Suprapubic skin (tissue), 4 donors: Measurements from ENCODE around the gene ZNF444. TPM values are rescaled to one million over a fixed set of nuclear protein-coding genes. Genes with fewer than 3 reads are reported as not detected.

ENCODE experiments used
- DNase-seq, 2 donors: peaks; one replicate each; pipeline ENCODE4 v3.0.0-alpha.2; 2019; ENCODE audit warnings: low spot score in 2 of 2
- H3K27ac ChIP-seq: fragments of 200-600 bp; sonication (generic); one replicate; pipeline ENCODE4 v1.5.1; 2019
- H3K27me3 ChIP-seq: fragments of 200-600 bp; sonication (generic); one replicate; pipeline ENCODE4 v1.5.1; 2019
- H3K36me3 ChIP-seq: fragments of 200-600 bp; sonication (generic); one replicate; pipeline ENCODE4 v1.5.1; 2019
- H3K4me1 ChIP-seq: fragments of 200-600 bp; sonication (generic); one replicate; pipeline ENCODE4 v1.5.1; 2019
- H3K4me3 ChIP-seq: fragments of 200-600 bp; sonication (generic); one replicate; pipeline ENCODE4 v1.5.1; 2019; ENCODE audit warnings: mild to moderate bottlenecking
- H3K9me3 ChIP-seq: fragments of 200-600 bp; sonication (generic); one replicate; pipeline ENCODE4 v1.5.1; 2019
- EP300 ChIP-seq: sonication (generic); formaldehyde crosslinking; IDR thresholded peaks from one replicate; pipeline ENCODE4 v1.6.1; 2017; ENCODE audit warnings: antibody characterized with exemption
- POLR2A ChIP-seq, 2 donors: fragments of 450-650 bp; IDR thresholded peaks; one replicate each; pipeline ENCODE4 v1.6.1; 2017; ENCODE audit warnings: antibody characterized with exemption in 2 of 2, mild to moderate bottlenecking in 2 of 2, moderate library complexity in 2 of 2
- POLR2AphosphoS5 ChIP-seq, 3 donors: sonication (generic); formaldehyde crosslinking; IDR thresholded peaks; one replicate each; pipeline ENCODE4 v1.6.1; 2017; ENCODE audit warnings: antibody characterized with exemption in 3 of 3
- WGBS: methylation state at CpG from one replicate; pipeline ENCODE4 v1.1.5; 2018; 5-methylcytosine and 5-hydroxymethylcytosine counted together
- total RNA-seq, 4 donors: library from RNA; depleted of rRNA; stranded (reverse); fragments of >200 nt; gene quantifications; one replicate each; pipeline ENCODE4 v1.1.0, GENCODE V29; 2016
- TF ChIP-seq, protein P1 (sequence below), 2 donors: fragments of 200-600 bp in 1 of 2; fragments of 450-650 bp in 1 of 2; sonication (generic) in 1 of 2; IDR thresholded peaks; one replicate each; pipeline ENCODE4 v1.5.1; 2016 to 2019; ENCODE audit warnings: antibody characterized with exemption in 2 of 2, mild to moderate bottlenecking in 1 of 2, moderate library complexity in 1 of 2

The ZNF444 gene
- total RNA-seq, 4 donors from 2014 or later = 12.9 to 34.8 (median 21.2) TPM

DNA sequence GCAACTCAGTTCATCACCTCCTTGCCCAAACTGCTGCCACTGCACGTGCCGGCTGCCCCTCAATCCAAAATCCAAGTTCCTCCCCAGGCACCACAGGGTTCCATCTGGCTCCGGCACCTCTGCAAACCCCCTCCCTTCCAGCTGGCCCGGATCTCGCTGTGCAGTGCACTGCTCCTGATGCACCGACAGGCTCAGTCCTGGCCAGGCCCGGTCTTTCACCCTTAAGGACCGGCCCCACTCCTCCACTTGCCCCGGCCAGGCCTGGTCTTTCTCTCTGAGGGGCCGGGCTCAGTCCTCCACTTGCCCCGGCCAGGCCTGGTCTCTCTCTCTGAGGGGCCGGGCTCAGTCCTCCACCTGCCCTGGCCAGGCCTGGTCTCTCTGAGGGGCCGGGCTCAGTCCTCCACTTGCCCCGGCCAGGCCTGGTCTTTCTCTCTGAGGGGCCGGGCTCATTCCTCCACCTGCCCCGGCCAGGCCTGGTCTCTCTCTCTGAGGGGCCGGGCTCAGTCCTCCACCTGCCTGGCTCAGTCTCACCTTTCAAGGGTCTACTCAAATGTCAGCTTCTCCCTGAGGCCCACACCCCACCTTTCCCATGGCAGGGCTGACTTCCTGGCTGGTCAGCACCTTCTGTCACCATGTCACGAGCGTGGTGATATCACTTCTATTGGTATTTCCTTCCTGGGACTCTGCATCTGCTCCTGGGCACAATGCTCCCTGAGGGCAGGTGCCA, 26.9 kb upstream of the ZNF444 start:
- Histone ChIP-seq H3K9me3 (no peaks in the 10 kb centered on the region), H3K4me3 (no peak overlapping the region), H3K36me3 (no peaks in the 10 kb centered on the region), H3K27me3 (no peaks in the 10 kb centered on the region), H3K27ac (no peak overlapping the region), H3K4me1 (peaks cover 89% of the 10 kb centered on the region)
- 76% methylated on average over 19 of the region's 19 CpGs for WGBS
- TF ChIP-seq POLR2AphosphoS5 (IDR thresholded peaks at IDR 0.05) (no peak), EP300 (no peak), POLR2A (IDR thresholded peaks at IDR 0.05) (no peak)
- TF ChIP-seq, protein P1, sequence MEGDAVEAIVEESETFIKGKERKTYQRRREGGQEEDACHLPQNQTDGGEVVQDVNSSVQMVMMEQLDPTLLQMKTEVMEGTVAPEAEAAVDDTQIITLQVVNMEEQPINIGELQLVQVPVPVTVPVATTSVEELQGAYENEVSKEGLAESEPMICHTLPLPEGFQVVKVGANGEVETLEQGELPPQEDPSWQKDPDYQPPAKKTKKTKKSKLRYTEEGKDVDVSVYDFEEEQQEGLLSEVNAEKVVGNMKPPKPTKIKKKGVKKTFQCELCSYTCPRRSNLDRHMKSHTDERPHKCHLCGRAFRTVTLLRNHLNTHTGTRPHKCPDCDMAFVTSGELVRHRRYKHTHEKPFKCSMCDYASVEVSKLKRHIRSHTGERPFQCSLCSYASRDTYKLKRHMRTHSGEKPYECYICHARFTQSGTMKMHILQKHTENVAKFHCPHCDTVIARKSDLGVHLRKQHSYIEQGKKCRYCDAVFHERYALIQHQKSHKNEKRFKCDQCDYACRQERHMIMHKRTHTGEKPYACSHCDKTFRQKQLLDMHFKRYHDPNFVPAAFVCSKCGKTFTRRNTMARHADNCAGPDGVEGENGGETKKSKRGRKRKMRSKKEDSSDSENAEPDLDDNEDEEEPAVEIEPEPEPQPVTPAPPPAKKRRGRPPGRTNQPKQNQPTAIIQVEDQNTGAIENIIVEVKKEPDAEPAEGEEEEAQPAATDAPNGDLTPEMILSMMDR (IDR thresholded peaks at IDR 0.05) = no peak
- DNase-seq = no peak

DNA sequence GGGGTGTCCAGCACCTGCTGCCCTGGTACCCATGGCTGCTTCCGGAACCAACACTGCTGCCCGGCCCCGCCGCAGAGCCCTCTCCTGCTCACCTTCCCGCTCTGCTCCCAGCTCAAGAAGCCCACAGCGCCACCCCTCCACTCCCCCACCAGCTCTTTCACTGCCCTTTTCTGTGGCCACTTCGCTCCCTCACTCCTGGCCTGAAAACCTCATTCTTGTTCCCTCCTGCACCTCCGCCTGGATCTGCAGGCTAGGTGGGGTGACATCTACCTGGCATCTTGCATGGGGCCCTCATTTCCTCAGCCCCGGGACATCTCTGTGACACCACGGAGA, 26.3 kb upstream of the ZNF444 start:
- Histone ChIP-seq H3K27ac (no peak overlapping the region), H3K9me3 (no peaks in the 10 kb centered on the region), H3K4me3 (no peak overlapping the region), H3K27me3 (no peaks in the 10 kb centered on the region), H3K4me1 (peaks cover 90% of the 10 kb centered on the region), H3K36me3 (no peaks in the 10 kb centered on the region)
- no peak for DNase-seq
- 86% methylated on average over 10 of the region's 10 CpGs for WGBS
- TF ChIP-seq, protein P1 (IDR thresholded peaks at IDR 0.05) = no peak
- TF ChIP-seq POLR2A (IDR thresholded peaks at IDR 0.05) (no peak), EP300 (no peak), POLR2AphosphoS5 (IDR thresholded peaks at IDR 0.05) (no peak)

DNA sequence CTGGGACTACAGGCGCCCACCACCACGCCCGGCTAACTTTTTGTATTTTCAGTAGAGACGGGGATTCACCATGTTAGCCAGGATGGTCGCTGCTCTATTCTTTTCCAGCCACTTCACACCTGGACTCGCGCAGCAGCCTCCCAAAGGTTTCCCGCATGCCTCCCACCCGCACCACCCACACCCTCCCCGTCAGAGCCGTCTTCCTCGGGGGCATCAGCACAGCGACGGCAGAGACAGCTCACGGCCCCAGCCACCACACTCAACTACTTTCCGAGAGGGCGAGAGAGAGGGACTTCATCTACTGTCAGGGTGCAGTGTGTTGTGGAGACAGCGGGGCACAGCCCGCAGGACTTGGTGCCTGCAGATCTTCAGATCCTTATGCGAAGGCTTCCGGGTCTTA, 25.6 kb upstream of the ZNF444 start:
- Histone ChIP-seq H3K27me3 (no peaks in the 10 kb centered on the region), H3K4me3 (no peak overlapping the region), H3K27ac (no peak overlapping the region), H3K4me1 (peaks cover 91% of the 10 kb centered on the region), H3K36me3 (no peaks in the 10 kb centered on the region), H3K9me3 (no peaks in the 10 kb centered on the region)
- WGBS = 92% methylated on average over 19 of the region's 21 CpGs
- no peak for DNase-seq
- TF ChIP-seq POLR2A (IDR thresholded peaks at IDR 0.05) (no peak), POLR2AphosphoS5 (IDR thresholded peaks at IDR 0.05) (no peak), EP300 (no peak)
- TF ChIP-seq, protein P1 (IDR thresholded peaks at IDR 0.05) = no peak

DNA sequence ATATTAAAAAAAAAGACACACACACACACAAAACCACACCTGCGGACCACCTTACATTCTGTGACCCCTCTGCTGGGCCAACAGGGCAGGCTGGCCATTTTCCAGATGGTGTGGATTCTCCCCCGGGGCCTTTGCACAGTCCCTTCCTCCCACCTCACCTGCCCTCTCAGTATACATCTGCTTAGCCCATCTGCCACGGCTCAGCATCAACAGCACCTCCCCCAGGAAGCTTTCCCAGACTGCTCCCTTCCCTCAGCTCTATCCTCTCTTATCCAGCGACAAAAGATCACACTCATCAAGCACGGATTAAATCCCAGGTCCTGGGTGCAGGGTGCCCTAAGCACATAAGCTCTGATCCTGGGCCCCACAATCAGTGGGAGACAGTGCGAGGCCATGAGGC, 24.5 kb upstream of the ZNF444 start:
- TF ChIP-seq EP300 = no peak
- TF ChIP-seq, protein P1 (IDR thresholded peaks at IDR 0.05) = no peak
- TF ChIP-seq POLR2A (IDR thresholded peaks at IDR 0.05) = no peak
- no peak for TF ChIP-seq POLR2AphosphoS5 (IDR thresholded peaks at IDR 0.05)
- 93% methylated on average over 6 of the region's 6 CpGs for WGBS
- H3K4me1 ChIP-seq = peaks cover 81% of the 10 kb centered on the region

DNA sequence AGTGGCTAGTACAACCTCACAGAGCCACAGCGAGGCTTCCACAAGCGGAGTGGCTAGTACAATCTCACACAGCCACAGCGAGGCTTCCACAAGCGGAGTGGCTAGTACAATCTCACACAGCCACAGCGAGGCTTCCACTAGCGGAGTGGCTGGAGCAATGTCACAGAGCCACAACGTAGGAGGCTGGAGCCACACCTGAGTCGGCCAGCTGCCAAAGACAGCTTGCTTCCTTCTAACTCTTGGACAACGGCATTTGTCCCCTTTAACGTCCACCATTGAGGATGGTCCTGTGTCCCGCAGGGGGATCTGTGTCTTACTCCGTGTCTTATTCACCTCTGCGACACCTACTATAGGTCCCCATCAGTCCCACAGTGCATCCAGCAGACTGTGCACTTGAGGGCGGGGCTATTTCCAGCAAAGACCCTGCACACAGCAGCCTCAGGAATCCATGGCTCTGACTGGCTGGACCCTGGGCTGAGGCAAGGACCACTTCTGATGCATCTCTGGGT, 23.7 kb upstream of the ZNF444 start:
- TF ChIP-seq EP300 = no peak
- TF ChIP-seq POLR2AphosphoS5 (IDR thresholded peaks at IDR 0.05) = no peak
- TF ChIP-seq, protein P1 (IDR thresholded peaks at IDR 0.05) = no peak
- TF ChIP-seq POLR2A (IDR thresholded peaks at IDR 0.05) = no peak
- no peak for DNase-seq
- H3K27ac ChIP-seq = no peak overlapping the region

More for the DNA sequence above, 24.5 kb upstream of the ZNF444 start:
- Histone ChIP-seq H3K9me3 (no peaks in the 10 kb centered on the region), H3K4me3 (no peak overlapping the region), H3K27ac (no peak overlapping the region), H3K27me3 (no peaks in the 10 kb centered on the region), H3K36me3 (no peaks in the 10 kb centered on the region)
- DNase-seq = no peak

More for the DNA sequence above, 23.7 kb upstream of the ZNF444 start:
- Histone ChIP-seq H3K4me3 (no peak overlapping the region), H3K27me3 (no peaks in the 10 kb centered on the region), H3K9me3 (no peaks in the 10 kb centered on the region), H3K36me3 (no peaks in the 10 kb centered on the region), H3K4me1 (peaks cover 77% of the 10 kb centered on the region)
- 72% methylated on average over 14 of the region's 14 CpGs for WGBS
